HG03196 (cell line): Measurements from ENCODE around the gene ROR2.
"Not testable (repeated sequence)": the region's sequence is repeated elsewhere in the genome, so short reads cannot be mapped to it uniquely, and the experiment has no call there.

ENCODE experiments used
- ATAC-seq: cut with Tn5 transposase; IDR thresholded peaks from one replicate; pipeline ENCODE4 v1.9.1; 2021; ENCODE audit not compliant: unreplicated experiment

The ROR2 gene

DNA sequence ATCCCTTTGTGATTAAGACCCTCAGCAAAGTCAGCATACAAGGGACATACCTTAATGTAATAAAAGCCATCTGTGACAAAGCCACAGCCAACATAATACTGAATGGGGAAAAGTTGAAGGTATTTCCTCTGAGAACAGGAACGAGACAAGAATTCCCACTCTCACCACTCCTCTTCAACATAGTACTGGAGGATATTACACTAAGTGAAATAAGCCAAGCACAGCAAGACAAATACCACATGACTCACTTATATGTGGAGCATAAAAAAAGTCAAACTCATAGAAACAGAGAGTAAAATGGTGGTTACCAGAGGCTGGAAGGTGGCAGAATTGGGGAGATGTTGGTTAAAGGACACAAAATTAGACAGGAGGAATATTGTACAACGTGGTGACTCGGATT lies 408.3 kb downstream of the ROR2 start:
- no peak for ATAC-seq

DNA sequence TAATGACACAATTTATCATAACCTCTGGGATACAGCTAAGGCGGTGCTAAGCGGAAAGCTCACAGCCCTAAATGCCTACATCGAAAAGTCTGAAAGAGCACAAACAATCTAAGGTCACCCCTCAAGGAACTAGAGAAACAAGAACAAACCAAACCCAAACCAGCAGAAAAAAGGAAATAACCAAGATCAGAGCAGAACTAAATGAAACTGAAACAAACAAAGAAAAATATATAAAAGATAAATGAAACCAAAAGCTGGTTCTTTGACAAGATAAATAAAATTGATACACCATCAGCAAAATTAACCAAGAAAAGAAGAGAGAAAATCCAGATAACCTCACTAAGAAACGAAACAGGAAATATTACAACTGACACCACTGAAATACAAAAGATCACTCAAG lies 409.5 kb downstream of the ROR2 start:
- not testable (repeated sequence) for ATAC-seq

DNA sequence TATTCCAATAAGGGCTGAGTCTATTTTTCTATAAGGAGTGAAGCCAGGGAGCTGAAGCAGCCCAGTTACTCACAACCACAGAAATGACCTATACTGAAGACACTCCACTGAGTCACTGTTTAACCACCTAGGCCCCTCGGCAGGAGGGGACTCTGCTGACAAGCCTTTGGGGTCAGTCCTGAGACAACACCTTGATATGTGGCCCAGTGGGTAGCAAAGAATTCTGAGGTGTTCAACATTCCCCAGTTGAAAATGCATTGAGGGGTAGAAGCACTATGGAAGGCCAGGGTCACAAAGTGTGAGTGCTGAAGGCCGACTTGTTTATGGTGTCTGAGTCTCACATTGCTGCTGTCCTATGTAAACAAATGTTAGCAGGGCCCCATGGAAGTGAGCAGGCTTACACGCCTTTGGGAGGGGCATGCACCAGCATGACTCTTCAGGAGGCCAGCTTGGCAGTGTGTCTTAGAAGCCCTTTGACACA lies 413.8 kb downstream of the ROR2 start:
- ATAC-seq: no peak

DNA sequence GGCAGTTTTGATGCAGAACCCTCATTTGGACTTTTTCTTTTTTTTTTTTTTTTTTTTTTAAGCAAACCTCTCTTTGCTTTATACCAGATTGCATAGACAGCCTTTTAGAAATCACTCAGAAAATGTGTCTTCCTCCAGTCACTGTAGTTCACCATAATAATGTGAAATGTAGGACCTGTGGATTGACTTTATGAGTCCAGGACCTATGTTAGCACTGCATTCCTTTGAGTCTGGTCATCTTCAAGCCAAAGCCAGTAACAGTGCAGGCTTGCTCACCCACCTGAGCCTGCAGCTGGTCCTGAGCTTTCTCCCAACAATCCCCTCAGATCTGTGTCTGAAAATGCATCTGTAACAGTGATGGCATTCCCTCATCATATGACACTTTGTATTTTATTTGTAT lies 415.7 kb downstream of the ROR2 start:
- no peak for ATAC-seq

DNA sequence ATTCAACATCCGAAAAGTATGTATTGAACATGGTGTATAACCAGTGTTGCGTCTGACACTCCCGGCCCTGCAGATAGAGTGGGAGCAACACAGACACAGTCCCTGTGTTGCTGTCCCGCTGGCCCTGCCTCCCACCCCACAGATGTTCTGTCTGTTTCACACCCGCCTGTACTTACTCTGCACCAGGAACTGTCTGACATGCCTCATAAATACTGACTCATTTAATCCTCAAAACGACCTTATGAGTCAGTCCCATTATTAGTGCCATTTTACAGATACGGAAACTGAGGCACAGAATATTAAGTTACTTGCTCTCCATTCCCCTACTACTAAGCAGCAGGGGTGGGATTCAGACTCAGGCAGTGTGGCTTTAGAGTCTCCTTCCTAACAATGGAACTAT lies 416.6 kb downstream of the ROR2 start:
- ATAC-seq: no peak

DNA sequence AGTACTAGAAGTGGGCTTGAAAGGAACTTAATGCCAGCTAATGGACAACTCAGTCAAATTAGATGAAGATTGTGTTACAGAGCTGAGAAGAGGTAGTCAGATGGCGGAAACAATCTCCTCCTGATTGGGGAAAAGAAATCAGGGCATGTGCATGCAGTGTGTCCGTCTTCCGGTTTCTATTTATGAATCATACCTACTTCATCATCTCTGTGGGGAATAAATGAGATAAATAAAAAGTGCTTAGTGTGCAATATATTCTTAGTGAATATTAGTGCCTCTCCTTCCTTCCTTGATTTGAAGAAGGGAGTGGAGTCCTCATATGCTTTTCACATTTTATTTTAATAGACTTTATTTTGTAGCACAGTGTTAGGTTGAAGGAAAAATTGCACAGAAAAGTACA lies 417.7 kb downstream of the ROR2 start:
- no peak for ATAC-seq

DNA sequence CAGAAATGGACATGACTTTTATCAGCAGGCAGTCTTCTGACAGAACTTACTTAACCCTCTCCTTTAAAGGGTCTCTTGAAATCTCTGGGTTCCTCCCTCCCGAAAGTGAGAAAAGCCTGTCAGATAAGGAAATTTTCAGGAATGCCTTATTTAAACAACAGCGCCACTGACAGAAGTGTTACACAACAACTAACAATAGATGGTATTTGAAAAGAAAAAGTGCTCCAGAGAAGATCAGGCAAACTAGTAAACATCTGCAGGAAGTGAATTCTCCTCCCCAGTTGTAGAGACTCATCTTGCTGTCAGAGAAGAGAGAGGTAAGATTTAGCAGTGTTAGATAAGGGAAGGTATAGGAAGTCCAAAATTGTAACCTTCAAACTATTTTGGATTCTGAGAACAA lies 419.2 kb downstream of the ROR2 start:
- ATAC-seq: no peak

DNA sequence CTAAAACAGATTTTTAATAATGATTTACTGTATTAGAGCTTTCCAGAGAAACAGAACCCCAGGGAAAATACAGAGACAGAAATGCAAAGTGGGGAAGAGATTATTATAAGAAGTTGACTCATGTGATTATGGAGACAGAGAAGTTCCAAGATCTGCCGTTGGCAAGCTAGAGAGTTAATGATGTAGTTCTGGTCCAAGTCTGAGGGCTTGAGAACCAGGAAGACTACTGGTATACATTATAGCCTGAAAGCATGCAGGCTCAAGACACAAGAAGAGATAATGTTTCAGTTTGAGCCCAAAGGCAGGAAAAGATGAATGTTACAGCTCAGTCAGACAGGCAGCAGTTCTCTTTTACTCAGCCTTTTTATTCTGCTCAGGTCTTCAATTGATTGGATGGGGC lies 427.5 kb downstream of the ROR2 start:
- no peak for ATAC-seq

DNA sequence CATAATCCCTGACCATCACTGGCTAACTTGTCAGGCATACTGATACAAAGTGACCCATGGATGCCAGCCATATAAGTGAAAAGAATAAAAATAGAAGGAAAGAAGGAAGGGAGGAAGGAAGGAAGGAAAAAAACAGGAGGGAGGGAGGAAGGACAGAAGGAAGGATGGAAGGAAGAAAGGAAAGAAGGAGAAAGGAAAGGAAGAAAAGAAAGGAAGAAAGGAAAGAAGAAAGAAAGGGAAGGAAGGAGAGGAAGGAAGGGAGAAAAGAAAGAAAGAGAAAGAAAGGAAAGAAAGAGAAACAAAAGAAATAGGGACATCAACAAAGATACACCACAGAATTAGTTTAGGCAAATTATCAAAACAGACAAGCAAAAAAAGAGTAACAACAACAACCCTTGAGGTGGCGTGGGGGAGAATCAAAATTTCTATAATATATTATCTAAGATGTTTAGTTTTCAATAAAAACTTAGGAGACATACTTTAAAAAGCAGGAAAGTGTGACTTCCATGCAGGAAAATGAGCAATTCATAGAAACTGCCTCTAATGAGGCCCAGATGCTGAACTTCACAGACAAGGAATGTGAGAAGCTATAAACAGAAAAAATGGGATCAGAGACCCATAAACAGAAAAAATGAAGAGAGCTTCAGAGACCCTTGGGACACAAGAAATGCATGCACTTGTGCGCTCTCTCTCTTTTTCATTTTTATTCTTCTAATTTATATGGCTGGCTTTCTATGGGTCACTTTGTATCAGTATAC lies 430.3 kb downstream of the ROR2 start:
- no peak for ATAC-seq

DNA sequence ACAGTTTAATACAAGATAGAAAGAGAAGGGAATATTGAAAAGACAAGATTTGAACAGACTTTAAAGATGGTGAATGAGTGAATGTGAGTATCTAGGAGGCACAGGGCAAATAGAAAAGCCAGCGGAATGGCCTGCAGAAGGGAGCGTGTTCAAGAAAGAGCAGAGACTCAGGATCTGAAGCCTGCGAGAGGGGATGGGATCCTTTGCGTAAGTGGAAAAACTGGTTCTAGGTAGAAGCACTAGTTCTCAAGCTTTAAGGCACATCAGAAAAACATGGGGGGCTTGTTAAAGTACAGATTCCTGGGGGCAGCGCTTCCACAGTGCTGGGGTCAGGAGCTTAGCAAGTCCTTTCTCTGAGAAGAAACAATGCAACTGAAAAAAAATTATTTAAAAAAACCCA lies 431.6 kb downstream of the ROR2 start:
- ATAC-seq: no peak

DNA sequence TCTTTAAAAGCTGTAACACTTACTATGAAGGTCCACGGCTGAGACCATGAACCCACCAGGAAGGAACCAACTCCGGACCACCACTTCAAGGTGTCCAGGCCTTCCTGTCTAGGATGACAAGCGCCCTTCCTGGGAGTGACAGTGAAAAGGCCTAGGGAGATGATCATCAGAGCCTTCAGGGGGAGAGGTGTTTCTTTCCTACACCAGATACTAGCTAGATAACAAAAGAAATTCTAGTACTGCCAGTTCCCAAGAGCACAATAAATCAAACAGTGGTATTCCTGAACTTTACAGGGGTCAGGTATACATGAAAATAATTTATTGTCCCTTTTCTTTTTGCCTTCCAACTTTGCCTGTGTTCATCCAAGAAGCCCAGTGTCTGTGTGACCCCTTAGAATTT lies 432.2 kb downstream of the ROR2 start:
- no peak for ATAC-seq

DNA sequence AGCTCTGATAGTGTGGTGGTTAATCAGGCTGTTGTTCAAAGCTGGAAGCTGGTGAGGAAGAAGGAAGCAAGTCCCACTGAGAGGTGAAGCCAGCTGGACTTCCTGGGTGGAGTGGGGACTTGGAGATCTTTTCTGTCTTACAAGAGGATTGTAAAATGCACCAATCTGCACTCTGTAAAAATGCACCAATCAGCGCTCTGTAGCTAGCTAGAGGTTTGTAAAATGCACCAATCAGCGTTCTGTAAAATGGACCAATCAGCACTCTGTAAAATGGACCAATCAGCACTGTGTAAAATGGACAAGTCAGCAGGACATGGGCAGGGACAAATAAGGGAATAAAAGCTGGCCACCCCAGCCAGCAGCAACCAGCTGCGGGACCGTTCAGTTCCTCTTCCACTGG lies 432.7 kb downstream of the ROR2 start:
- ATAC-seq: not testable (repeated sequence)

DNA sequence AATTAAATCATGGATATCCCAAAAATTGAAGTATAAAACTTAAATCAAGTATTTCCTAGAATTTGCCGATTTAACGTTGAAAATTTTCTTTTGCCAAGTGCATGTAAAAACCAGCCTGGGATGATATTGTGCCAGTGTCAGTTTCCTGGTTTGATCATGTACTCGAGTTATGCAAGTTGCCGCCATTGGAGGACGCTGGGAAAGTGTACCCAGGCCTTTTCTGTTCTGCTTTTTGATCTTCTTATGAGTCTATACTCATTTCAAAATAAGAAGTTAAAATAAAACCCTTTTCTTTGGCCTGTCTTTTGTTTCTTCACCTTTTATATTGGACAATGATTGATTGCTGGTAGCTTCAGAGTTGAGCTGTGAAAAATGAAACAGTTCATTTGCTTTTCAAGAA lies 433.3 kb downstream of the ROR2 start:
- no peak for ATAC-seq

DNA sequence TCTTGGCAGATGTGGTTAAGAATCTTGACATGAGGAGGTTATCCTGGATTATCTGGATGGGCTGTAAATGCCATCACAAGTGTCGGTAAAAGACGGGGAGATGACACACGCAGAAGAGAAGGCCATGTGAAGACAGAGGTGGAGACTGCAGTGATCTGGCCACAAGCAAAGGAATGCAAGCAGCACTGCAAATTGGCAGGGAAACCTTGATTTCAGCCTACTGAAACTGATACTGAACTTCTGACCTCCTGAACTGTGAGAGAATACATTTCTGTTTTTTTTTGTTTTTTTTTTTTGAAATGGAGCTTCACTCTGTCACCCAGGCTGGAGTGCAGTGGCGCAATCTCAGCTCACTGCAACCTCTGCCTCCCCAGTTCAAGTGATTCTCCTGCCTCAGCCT lies 433.9 kb downstream of the ROR2 start:
- no peak for ATAC-seq

DNA sequence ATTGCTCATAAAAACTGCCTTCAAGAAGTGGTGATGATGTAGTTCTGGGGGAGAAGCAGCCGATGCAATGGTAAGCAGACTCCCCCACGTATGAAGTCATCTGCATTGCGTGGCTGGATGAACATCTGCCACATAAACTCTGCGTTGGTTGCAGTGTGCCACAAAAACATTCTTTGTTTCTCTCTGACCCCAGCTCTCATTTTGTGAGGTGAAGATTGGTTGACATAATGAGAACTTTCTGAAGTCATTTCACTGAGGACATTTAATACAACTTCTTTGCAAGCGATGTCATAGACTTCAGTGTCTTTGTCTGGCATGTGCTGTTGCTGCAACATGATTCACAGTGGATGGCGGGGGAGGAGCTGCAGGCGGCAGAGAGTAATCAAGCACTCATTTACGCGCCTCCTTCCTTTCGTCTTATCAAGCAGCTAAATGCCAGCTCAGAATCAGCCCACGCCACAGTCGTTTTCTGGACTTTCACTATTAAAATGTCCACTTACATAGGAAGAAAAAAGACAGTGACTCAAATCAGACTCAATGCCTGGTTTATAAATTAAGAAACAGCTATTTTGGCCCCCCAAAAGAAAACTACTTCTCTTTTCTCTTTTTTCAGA lies 434.8 kb downstream of the ROR2 start:
- peak; percentile 66 for ATAC-seq
